Gastroesophageal sphincter (tissue), 4 donors: ENCODE measurements around the gene GNPAT. TPM values are rescaled to one million over a fixed set of nuclear protein-coding genes. Genes with fewer than 3 reads are reported as not detected.

Experiments used
- ATAC-seq: fragments of 150-250 bp; one replicate; pipeline ENCODE4 v1.9.1; 2016; ENCODE audit warnings: mild to moderate bottlenecking, moderate library complexity
- H3K27ac ChIP-seq, 4 donors: fragments of 200-600 bp; sonication (generic) in 3 of 4; 1 replicate in 3 of 4; 2 replicates in 1 of 4; pipeline ENCODE4 v1.5.1; 2016 to 2019
- H3K27me3 ChIP-seq: fragments of 200-600 bp; sonication (generic); one replicate; pipeline ENCODE4 v1.5.1; 2019
- H3K36me3 ChIP-seq, 2 donors: fragments of 200-600 bp; sonication (generic); one replicate each; pipeline ENCODE4 v1.5.1; 2019; ENCODE audit warnings: control low read depth in 1 of 2
- H3K4me1 ChIP-seq, 3 donors: fragments of 200-600 bp; sonication (generic); 1 replicate in 2 of 3; 2 replicates in 1 of 3; pipeline ENCODE4 v1.5.1; 2016 to 2019; ENCODE audit warnings: control low read depth in 2 of 3
- H3K4me3 ChIP-seq, 2 donors: fragments of 200-600 bp; sonication (generic); one replicate each; pipeline ENCODE4 v1.5.1; 2019; ENCODE audit warnings: mild to moderate bottlenecking in 1 of 2, moderate library complexity in 1 of 2
- H3K9me3 ChIP-seq, 3 donors: fragments of 200-600 bp; sonication (generic); one replicate each; pipeline ENCODE4 v1.5.1; 2017 to 2019; ENCODE audit warnings: control low read depth in 2 of 3
- CTCF ChIP-seq, 4 experiments: fragments of 200-600 bp in 2 of 4; fragments of 450-650 bp in 2 of 4; sonication (generic) in 1 of 4; IDR thresholded peaks; one replicate each; pipeline ENCODE4 v1.5.1; 2017 to 2019; ENCODE audit warnings: antibody characterized with exemption in 4 of 4, mild to moderate bottlenecking in 2 of 4, moderate library complexity in 2 of 4
- EP300 ChIP-seq: sonication (generic); formaldehyde crosslinking; IDR thresholded peaks from one replicate; pipeline ENCODE4 v1.6.1; 2017; ENCODE audit warnings: antibody characterized with exemption, mild to moderate bottlenecking
- POLR2A ChIP-seq, 2 donors: fragments of 450-650 bp; IDR thresholded peaks; one replicate each; pipeline ENCODE4 v1.6.1; 2017; ENCODE audit warnings: antibody characterized with exemption in 2 of 2, mild to moderate bottlenecking in 2 of 2, moderate library complexity in 1 of 2
- POLR2AphosphoS5 ChIP-seq: sonication (generic); formaldehyde crosslinking; IDR thresholded peaks from one replicate; pipeline ENCODE4 v1.6.1; 2017; ENCODE audit warnings: antibody characterized with exemption
- WGBS, 2 donors: methylation state at CpG; one replicate each; pipeline ENCODE4 v1.1.5; 2018; ENCODE audit warnings: low coverage in 1 of 2; 5-methylcytosine and 5-hydroxymethylcytosine counted together
- total RNA-seq, 4 donors: library from RNA; depleted of rRNA; stranded (reverse); fragments of >200 nt; gene quantifications; one replicate each; pipeline ENCODE4 v1.1.0, GENCODE V29; 2016

The GNPAT gene
- total RNA-seq, 4 donors from 2014 or later: 43.8 to 74.5 (median 57.7) TPM

GRCh38 chr1:231278100-231278790, 37.2 kb downstream of the GNPAT start:
- H3K9me3 ChIP-seq: no peaks in the 10 kb centered on the region

GRCh38 chr1:231279081-231279480, 38.1 kb downstream of the GNPAT start:
- Histone ChIP-seq H3K9me3 (no peaks in the 10 kb centered on the region), H3K4me1 (peaks cover 0 to 5% (median 0%) of the 10 kb centered on the region in 3 donors), H3K27me3 (no peaks in the 10 kb centered on the region), H3K27ac (no peak overlapping the region), H3K36me3 (peaks cover 2 to 38% of the 10 kb centered on the region in 2 donors), H3K4me3 (no peak overlapping the region)
- WGBS, 2 donors: 38 to 78% methylated on average over 1 of the region's 1 CpG
- no peak for ATAC-seq
- TF ChIP-seq CTCF (IDR thresholded peaks at IDR 0.05): no peak
- no peak for TF ChIP-seq POLR2A (IDR thresholded peaks at IDR 0.05)
- no peak for TF ChIP-seq EP300
- TF ChIP-seq POLR2AphosphoS5: no peak

More at GRCh38 chr1:231278100-231278790, 37.2 kb downstream of the GNPAT start:
- Histone ChIP-seq H3K4me1 (peaks cover 0 to 5% (median 0%) of the 10 kb centered on the region in 3 donors), H3K27ac (no peak overlapping the region), H3K27me3 (no peaks in the 10 kb centered on the region), H3K4me3 (no peak overlapping the region), H3K36me3 (peaks cover 6 to 46% of the 10 kb centered on the region in 2 donors)
- ATAC-seq: no peak
- no peak for TF ChIP-seq EP300
- TF ChIP-seq POLR2A (IDR thresholded peaks at IDR 0.05): no peak
- TF ChIP-seq POLR2AphosphoS5: no peak
- TF ChIP-seq CTCF (IDR thresholded peaks at IDR 0.05): no peak
- WGBS, 2 donors: 85 to 91% methylated on average over 8 of the region's 9 CpGs

- Histone ChIP-seq H3K9me3 (no peaks in the 10 kb centered on the region), H3K36me3 (peaks cover 0 to 32% of the 10 kb centered on the region in 2 donors), H3K4me1 (peaks cover 0 to 5% (median 0%) of the 10 kb centered on the region in 3 donors), H3K4me3 (no peak overlapping the region), H3K27ac (no peak overlapping the region), H3K27me3 (no peaks in the 10 kb centered on the region)
- no peak for ATAC-seq
- 82 to 85% methylated on average over 2 to 6 of the region's 7 CpGs for WGBS, 2 donors
- TF ChIP-seq EP300 (no peak), POLR2AphosphoS5 (no peak), POLR2A (IDR thresholded peaks at IDR 0.05) (no peak), CTCF (IDR thresholded peaks at IDR 0.05) (no peak)
Observed at GRCh38 chr1:231279683-231280082, 38.7 kb downstream of the GNPAT start.

- ATAC-seq: no peak
- Histone ChIP-seq H3K36me3 (no peaks in the 10 kb centered on the region), H3K27me3 (no peaks in the 10 kb centered on the region), H3K4me3 (no peak overlapping the region), H3K27ac (no peak overlapping the region), H3K9me3 (no peaks in the 10 kb centered on the region), H3K4me1 (no peaks in the 10 kb centered on the region)
- 96 to 100% methylated on average over 1 to 6 of the region's 6 CpGs for whole genome bisulfite sequencing, 2 donors
- no peak for TF ChIP-seq CTCF (IDR thresholded peaks at IDR 0.05)
Observed at GRCh38 chr1:231284441-231284840, 43.4 kb downstream of the GNPAT start.

- no peak for ATAC-seq
- H3K4me1 ChIP-seq: no peaks in the 10 kb centered on the region
- H3K9me3 ChIP-seq: no peaks in the 10 kb centered on the region
- no peak overlapping the region for H3K4me3 ChIP-seq
- H3K27ac ChIP-seq: no peak overlapping the region
- H3K27me3 ChIP-seq: no peaks in the 10 kb centered on the region
- TF ChIP-seq POLR2A (IDR thresholded peaks at IDR 0.05) (no peak), EP300 (no peak), CTCF (IDR thresholded peaks at IDR 0.05) (no peak), POLR2AphosphoS5 (no peak)
- 100% methylated on average over 1 to 6 of the region's 6 CpGs for WGBS, 2 donors
- H3K36me3 ChIP-seq: no peaks in the 10 kb centered on the region
Observed at GRCh38 chr1:231286603-231287002, 45.6 kb downstream of the GNPAT start.
